Bronchial epithelial cell (primary cell): ENCODE measurements around the gene RGS19. TPM values are rescaled to one million over a fixed set of nuclear protein-coding genes. Genes with fewer than 3 reads are reported as not detected.

ENCODE experiments used
- DNase-seq: peaks from one replicate; pipeline ENCODE4 v3.0.0-alpha.2; 2010; ENCODE audit warnings: low read depth
- FAIRE-seq: peaks from 2 replicates; lab custom pipeline; 2011; peaks lifted over from hg19 to GRCh38; lab: Jason Lieb, UNC
- H3K27me3 ChIP-seq: 2 replicates; pipeline ENCODE4 v1.5.1; 2011; ENCODE audit warnings: low read length; ENCODE audit not compliant: control insufficient read depth, insufficient read depth
- H3K36me3 ChIP-seq: 2 replicates; pipeline ENCODE4 v1.5.1; 2011; ENCODE audit warnings: low read length; ENCODE audit not compliant: control insufficient read depth, insufficient read depth
- H3K4me3 ChIP-seq: 2 replicates; pipeline ENCODE4 v1.5.1; 2011; ENCODE audit warnings: mild to moderate bottlenecking, low read depth, low read length, control low read depth
- CTCF ChIP-seq: IDR thresholded peaks from 2 replicates; pipeline ENCODE4 v1.5.1; 2011; ENCODE audit warnings: mild to moderate bottlenecking, moderate library complexity, low read length, control low read depth, inconsistent platforms; ENCODE audit not compliant: insufficient read depth, severe bottlenecking
- total RNA-seq: library from RNA; depleted of rRNA; stranded (reverse); fragments of >200 nt; gene quantifications from 2 replicates; pipeline ENCODE4 v1.2.1, GENCODE V29; 2014

Gene RGS19
- total RNA-seq, 1 donor from 2014 or later: 6.1 TPM

- FAIRE-seq: no peak
- no peaks in the 10 kb centered on the region for H3K27me3 ChIP-seq
- no peak for DNase-seq
- no peaks in the 10 kb centered on the region for H3K36me3 ChIP-seq
- TF ChIP-seq CTCF: no peak
- no peak overlapping the region for H3K4me3 ChIP-seq
Measured at GRCh38 chr20:64113444-64113775, 34.1 kb upstream of the RGS19 start.

GRCh38 chr20:64112691-64113443, 33.5 kb upstream of the RGS19 start:
- no peak for TF ChIP-seq CTCF
- no peaks in the 10 kb centered on the region for H3K36me3 ChIP-seq
- DNase-seq (no peak), FAIRE-seq (no peak)
- H3K4me3 ChIP-seq: no peak overlapping the region
- peaks cover 3% of the 10 kb centered on the region for H3K27me3 ChIP-seq

GRCh38 chr20:64111841-64112641, 32.7 kb upstream of the RGS19 start:
- no peaks in the 10 kb centered on the region for H3K36me3 ChIP-seq
- no peak overlapping the region for H3K4me3 ChIP-seq
- FAIRE-seq: no peak
- no peak for DNase-seq
- no peak for TF ChIP-seq CTCF
- peaks cover 5% of the 10 kb centered on the region for H3K27me3 ChIP-seq

GRCh38 chr20:64110411-64111068, 31.2 kb upstream of the RGS19 start:
- DNase-seq (no peak), FAIRE-seq (no peak)
- TF ChIP-seq CTCF: no peak
- Histone ChIP-seq H3K4me3 (no peak overlapping the region), H3K27me3 (peaks cover 5% of the 10 kb centered on the region), H3K36me3 (no peaks in the 10 kb centered on the region)

- DNase-seq (no peak), FAIRE-seq (no peak)
- TF ChIP-seq CTCF: no peak
- Histone ChIP-seq H3K4me3 (no peak overlapping the region), H3K36me3 (no peaks in the 10 kb centered on the region), H3K27me3 (peaks cover 5% of the 10 kb centered on the region)
Measured at GRCh38 chr20:64109831-64110391, 30.6 kb upstream of the RGS19 start.
